HG03521 (cell line): ENCODE measurements around the gene YTHDF1.
"Not testable (repeated sequence)": the region's sequence is repeated elsewhere in the genome, so short reads cannot be mapped to it uniquely, and the experiment has no call there.

ENCODE experiments used
- ATAC-seq: cut with Tn5 transposase; IDR thresholded peaks from one replicate; pipeline ENCODE4 v1.9.1; 2021; ENCODE audit warnings: mild to moderate bottlenecking, moderate library complexity; ENCODE audit not compliant: unreplicated experiment

The YTHDF1 gene

DNA sequence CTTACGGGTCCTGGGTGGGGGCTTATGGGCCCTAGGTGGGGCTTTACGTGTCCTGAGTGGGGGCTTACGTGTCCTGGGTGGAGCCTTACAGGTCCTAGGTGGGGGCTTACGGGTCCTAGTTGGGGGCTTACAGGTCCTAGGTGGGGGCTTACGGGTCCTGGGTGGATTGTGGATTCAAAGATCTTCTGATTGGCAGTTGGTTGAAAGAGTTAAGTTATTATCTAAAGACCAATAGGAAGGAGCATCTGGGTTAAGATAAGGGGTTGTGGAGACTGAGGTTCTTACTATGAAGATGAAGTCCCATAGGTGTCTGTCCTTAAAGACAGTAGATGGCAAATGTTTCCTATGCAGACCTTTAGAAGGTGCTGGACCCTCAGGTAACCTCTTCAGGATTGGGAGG is 11.3 kb upstream of the YTHDF1 start:
- ATAC-seq: no peak

- ATAC-seq: no peak
These were observed 10.4 kb upstream of the YTHDF1 start for GRCh38 chr20:63226042-63226943.

GRCh38 chr20:63225082-63225454 is 9.1 kb upstream of the YTHDF1 start:
- no peak for ATAC-seq

DNA sequence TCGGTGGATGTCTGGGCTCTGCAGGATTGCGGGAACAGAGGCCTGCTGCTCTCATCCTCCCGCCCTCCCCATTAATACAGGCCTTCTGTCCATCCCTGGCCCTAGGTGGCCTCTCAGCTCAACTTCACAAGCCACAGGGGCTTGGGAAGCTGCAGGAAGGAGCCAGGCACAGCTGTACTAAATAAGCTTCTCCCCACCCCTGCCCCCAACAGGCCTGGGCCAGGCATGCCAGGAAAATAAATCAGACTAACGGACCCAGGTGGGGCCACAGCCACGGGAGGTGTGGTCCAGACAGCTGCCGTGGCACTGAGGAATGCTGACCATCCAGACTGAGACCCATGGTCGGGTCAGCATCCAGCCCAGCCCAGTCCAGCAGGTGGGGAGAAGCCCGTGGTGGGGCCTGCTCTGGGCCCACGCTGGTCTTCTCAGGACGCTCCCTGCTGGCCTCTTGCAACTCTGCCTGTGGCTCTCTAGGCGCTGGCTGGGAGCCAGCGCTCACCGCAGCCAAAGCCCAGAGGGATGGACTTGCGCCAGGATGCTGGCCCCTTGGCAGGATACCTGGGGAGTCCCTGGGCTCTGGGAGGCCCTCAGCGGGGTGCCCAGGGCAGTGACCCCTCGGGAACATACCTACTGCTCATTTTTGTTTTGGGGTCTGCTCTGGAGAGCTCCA is 8.6 kb upstream of the YTHDF1 start:
- ATAC-seq: no peak

DNA sequence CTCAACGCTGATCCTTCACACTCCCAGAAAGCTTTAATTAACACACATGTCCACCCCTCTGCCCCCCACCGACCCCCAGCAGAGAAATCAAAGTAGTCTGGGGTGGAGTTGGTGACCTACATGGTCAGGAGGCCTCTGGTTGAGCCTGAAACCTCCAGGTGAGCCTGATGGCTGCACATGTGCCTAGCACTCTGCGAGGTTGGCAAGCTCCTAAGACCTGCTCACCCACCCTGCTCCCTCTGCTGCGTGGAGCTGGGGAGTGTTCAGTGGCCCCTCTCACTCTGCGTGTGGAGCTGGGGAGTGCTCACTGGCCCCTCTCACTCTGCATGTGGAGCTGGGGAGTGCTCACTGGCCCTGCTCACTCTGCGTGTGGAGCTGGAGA is 7.9 kb upstream of the YTHDF1 start:
- ATAC-seq: no peak

DNA sequence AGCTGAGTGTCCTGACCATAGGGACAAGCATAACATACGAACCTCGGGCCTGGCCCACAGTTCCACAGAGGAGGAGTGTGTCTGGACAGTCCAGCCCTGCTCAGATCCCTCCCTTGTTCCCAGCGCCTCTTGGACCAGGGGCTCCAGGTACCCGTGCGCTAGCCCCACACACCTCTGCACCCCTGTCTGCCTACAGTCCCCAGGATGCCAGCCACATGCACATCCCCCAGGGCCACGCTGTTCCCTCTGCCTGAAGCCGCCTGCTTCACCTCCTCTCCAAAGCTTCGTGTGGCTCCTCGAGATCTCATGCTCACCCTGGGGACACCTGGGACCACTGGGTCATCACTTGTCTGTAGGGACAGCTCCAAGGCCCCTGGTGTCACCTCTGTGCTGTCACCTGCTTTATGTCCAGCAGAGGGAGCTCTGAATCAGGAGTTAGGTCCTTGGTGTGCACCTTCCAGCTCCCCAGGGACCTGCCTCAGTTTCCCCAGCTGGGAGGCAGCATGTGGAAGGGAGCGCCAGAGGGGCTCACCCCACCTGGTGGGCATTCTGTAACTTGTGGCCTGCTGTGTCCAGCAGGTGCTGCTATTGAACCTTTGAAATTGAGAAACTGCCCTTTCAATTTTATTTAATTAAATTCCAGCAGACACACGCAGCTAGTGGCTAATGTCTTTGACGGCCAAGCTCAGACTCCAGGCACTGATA is 7.3 kb upstream of the YTHDF1 start:
- ATAC-seq: no peak

GRCh38 chr20:63222541-63222940 is 6.6 kb upstream of the YTHDF1 start:
- no peak for ATAC-seq

DNA sequence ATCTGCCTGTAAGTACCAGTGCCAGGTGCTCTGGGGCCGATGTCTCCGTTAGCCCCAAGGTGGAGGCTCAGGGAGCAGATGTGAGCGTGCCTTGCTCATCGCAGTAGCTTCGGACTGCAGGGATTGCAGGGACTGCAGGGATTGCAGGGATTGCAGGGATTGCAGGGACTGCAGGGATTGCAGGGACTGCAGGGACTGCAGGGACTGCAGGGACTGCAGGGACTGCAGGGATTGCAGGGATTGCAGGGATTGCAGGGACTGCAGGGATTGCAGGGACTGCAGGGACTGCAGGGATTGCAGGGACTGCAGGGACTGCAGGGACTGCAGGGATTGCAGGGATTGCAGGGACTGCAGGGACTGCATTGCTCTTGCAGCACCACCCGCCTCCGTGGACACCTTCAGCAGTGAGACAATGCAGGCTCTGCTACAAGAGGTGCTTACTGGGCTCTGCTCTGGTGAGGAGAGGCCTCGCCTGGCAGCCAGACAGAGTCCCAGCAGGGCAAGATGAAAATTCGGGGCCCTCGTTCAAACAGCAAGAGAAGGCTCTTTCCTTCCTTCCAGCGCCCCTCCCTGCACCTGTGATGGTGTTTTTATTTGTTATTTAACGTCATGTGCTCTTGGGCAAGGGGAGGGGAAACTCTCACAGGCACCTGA is 5.6 kb upstream of the YTHDF1 start:
- ATAC-seq: not testable (repeated sequence)

DNA sequence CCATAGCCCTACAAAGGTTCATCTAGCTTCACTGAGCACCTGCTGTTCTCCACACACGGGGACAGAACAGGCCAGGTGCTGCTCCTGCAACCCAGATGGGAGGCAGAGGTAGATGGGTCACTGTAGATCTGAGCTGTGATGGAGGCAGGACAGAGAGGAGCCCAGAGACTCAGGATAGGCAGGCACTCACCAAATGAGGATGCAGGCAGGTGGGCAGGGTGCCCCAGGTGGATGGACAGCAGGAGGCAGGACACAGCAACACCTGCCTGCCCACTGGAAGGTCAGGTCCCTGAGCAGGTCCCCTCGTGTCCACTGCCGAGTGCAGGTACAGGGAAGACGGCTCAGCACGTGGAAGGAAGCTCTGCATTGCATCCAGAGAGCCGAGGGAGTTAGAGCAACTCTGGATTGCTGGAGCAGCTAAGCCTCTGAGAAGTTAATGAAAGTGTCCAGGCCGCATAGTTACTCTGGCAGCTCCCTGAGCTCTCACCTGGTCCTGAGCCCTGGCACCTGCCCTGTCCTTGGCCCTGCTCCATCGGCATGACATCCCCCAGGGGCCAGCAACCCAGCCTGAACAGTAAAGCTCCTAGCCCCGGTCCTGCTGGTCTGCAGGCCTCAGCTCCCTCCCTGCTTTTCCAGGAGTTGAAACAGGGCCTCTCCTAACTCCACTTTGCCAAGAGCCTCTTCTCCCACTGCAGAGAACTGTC is 4.9 kb upstream of the YTHDF1 start:
- no peak for ATAC-seq

GRCh38 chr20:63219866-63220521 is 4.1 kb upstream of the YTHDF1 start:
- no peak for ATAC-seq

- ATAC-seq: no peak
These were observed 3.5 kb upstream of the YTHDF1 start for GRCh38 chr20:63219447-63219821.

DNA sequence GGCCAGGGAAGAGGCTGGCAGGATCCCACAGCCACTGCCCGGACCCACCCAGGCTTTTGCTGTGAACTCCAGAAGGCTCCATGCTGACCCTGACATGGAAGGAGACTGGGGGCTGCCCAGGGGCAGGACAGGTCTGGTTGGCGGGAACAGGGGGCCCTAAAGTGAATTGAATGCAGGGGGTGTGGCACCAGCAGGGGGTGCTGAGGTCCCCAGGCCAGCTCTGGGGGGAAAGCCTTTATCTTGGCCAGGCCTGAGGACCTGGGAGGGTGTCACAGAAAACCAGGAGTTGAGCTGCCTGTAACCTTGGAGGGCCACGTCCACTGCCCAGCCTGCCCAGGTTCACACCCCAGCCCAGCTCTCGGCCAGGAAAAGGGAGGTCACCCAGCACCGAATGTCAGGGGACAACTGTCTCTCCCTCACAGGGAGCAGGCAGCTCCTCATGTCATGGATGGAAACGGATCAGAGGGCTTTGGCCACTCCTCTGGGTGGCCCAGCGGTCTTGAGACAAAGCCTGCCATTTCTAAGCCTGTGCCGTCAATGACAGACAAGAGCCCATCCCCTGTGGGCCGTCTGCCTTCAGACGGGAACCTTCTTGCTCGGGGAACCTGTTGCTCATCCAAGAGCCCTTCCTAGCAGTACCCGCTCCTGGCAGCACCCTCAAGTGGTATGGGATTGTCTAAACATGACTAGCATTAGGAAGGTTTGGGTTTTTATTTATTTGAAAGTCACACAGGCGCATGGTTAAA is 2.9 kb upstream of the YTHDF1 start:
- ATAC-seq: no peak

DNA sequence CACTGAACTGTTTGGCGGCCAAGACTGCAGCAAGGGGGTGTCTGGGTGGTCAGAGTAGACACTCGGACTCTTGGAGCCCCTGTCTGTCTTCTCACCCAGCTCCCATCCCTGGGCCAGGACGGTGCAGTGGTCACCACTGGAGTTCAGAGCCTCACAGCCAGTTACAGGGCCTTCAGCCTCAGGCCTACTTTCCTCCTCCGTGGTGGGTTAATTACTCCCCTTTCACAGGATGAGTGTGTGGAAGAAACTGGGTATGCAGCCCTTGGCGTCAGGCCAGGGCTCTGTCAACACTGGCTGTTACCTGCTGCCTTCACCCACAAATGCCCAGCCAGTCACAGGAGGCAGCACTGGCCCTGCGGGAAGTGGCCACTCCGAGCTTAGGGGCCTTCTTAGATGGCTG is 1.8 kb upstream of the YTHDF1 start:
- no peak for ATAC-seq

- ATAC-seq: no peak
These were observed 1.0 kb upstream of the YTHDF1 start for GRCh38 chr20:63216849-63217471.

DNA sequence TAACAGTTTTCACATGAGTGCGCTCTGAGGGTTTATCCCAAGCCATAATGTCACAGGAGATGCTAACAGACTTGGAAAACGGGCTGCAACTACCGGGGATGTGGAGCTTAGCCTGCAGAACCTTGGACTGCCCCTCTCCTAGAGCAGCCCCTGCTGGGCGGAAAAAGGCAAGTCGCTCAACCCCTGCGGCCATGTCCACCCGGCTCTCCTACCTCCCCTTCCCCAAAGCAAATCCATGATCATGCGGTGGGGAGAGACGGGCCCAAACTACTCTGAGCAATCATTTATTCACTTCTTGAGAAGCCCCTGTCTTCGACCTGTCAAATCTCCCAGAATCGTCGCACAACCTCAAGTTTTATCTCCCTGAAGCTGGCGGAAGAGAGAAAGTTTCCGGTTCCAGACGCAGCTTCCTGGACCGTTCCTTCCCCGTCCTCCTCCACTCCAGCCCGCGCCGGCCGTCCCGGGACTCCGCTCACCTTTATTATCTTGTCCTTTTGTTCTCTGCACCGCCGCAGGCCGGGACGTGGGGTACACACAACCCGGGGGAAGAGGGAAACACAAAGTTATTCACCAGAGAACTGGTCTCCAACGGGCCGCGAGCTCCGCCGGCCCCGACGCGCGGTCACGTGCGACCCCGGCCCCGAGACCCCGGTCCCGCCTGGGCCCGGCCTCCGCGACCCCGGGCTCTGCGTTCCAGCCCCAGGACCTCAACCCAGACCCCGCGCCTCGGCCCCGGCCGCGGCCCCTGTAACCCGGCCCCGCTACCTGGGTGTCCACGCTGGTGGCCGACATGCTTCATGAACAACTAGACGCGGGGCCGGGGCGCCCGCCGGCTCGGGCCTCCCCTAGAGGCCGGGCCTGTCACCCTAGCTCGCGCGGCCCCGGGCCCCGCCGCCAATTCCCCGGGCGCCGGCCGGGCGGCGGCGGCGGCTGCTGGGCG is 560 bp downstream of the YTHDF1 start:
- peak; percentile 26 for ATAC-seq

- ATAC-seq: no peak
These were observed 1.4 kb downstream of the YTHDF1 start for GRCh38 chr20:63214514-63214913.

DNA sequence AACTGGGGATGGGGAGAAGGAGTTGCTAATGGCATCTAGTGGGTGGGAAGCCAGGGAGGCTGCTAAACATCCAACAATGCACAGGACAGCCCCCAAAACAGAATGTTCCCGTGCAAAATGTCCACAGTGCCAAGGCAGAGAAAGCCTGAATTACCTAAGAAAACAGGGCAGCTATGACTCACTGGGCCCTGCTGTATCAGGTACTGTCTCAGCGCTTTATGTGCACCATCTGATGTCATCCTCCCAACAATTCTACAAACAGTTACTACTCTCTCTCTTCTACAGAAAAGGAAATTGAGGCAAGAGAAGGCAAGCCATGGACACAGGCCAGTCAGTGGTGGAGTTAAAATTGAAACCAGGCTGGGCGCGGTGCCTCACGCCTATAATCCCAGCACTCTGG is 3.1 kb downstream of the YTHDF1 start:
- ATAC-seq: no peak

GRCh38 chr20:63212393-63212730 is 3.6 kb downstream of the YTHDF1 start:
- no peak for ATAC-seq
